AG09309 (cell line): Measurements from ENCODE around the gene STARD8.

ENCODE experiments used
- DNase-seq: peaks from one replicate; pipeline ENCODE4 v3.0.0-alpha.2; 2010; ENCODE audit warnings: low read depth
- H3K4me3 ChIP-seq: 2 replicates; pipeline ENCODE4 v1.5.1; 2011; ENCODE audit warnings: mild to moderate bottlenecking, low read depth, low read length, moderate library complexity; ENCODE audit not compliant: control insufficient read depth
- TF ChIP-seq, protein P1 (sequence below): IDR thresholded peaks from 2 replicates; pipeline ENCODE4 v1.5.1; 2011; ENCODE audit warnings: mild to moderate bottlenecking, low read depth, low read length, inconsistent platforms; ENCODE audit not compliant: insufficient read depth, control insufficient read depth; ENCODE audit errors: missing control alignments

Gene STARD8

DNA sequence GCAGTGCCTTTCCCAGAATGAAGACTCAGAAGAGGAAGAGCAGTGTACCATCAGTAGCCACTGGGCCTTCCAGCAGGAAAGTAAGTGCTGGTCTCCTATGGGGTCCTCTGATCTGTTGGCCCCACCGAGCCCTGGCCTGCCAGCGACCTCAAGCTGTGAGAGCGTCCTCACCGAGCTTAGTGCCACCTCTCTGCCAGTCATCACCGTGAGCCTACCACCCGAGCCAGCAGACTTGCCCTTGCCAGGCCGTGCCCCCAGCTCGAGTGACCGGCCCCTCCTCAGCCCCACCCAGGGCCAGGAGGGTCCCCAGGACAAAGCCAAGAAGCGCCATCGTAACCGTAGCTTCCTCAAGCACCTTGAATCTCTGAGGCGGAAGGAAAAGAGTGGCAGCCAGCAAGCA lies 69.7 kb downstream of the STARD8 start:
- no peak overlapping the region for H3K4me3 ChIP-seq
- no peak for DNase-seq
- TF ChIP-seq, protein P1, sequence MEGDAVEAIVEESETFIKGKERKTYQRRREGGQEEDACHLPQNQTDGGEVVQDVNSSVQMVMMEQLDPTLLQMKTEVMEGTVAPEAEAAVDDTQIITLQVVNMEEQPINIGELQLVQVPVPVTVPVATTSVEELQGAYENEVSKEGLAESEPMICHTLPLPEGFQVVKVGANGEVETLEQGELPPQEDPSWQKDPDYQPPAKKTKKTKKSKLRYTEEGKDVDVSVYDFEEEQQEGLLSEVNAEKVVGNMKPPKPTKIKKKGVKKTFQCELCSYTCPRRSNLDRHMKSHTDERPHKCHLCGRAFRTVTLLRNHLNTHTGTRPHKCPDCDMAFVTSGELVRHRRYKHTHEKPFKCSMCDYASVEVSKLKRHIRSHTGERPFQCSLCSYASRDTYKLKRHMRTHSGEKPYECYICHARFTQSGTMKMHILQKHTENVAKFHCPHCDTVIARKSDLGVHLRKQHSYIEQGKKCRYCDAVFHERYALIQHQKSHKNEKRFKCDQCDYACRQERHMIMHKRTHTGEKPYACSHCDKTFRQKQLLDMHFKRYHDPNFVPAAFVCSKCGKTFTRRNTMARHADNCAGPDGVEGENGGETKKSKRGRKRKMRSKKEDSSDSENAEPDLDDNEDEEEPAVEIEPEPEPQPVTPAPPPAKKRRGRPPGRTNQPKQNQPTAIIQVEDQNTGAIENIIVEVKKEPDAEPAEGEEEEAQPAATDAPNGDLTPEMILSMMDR, result no peak

DNA sequence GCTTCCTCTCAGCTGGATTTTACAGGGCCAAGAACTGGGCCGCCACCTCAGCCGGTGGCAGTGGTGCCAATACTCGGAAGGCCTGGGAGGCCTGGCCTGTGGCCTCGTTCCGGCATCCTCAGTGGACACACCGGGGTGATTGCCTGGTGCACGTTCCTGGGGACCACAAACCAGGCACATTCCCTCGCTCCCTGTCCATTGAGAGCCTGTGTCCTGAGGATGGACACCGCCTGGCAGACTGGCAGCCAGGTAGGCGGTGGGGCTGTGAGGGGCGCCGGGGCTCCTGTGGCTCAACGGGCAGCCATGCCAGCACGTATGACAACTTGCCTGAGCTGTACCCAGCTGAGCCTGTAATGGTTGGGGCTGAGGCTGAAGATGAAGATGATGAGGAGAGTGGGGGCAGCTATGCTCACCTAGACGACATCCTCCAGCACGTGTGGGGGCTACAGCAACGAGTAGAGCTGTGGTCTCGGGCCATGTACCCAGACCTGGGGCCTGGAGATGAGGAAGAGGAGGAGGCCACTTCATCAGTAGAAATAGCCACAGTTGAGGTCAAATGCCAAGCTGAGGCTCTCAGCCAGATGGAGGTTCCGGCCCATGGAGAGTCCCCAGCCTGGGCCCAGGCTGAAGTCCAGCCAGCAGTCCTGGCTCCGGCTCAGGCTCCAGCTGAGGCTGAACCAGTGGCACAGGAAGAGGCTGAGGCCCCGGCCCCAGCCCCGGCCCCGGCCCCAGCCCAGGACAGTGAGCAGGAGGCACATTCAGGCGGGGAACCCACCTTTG lies 70.4 kb downstream of the STARD8 start:
- TF ChIP-seq, protein P1, result no peak
- no peak for DNase-seq

DNA sequence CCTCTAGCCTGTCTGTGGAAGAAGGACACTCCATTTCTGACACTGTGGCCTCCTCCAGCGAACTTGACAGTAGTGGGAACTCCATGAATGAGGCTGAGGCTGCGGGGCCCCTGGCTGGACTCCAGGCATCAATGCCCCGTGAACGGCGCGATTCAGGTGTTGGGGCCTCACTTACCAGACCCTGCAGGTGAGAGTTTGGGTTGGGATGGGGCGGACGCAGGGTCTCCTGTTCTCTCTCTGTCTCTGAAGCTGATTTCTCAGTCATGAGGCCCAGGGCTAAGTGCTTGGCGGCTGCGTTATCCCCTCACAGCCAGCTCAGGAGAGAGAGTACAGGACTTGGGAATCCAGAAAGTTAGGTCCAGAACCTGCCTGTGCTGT lies 71.0 kb downstream of the STARD8 start:
- no peak for DNase-seq
- no peak overlapping the region for H3K4me3 ChIP-seq
- TF ChIP-seq, protein P1, result no peak

More for the DNA sequence above, 70.4 kb downstream of the STARD8 start:
- H3K4me3 ChIP-seq, result no peak overlapping the region

DNA sequence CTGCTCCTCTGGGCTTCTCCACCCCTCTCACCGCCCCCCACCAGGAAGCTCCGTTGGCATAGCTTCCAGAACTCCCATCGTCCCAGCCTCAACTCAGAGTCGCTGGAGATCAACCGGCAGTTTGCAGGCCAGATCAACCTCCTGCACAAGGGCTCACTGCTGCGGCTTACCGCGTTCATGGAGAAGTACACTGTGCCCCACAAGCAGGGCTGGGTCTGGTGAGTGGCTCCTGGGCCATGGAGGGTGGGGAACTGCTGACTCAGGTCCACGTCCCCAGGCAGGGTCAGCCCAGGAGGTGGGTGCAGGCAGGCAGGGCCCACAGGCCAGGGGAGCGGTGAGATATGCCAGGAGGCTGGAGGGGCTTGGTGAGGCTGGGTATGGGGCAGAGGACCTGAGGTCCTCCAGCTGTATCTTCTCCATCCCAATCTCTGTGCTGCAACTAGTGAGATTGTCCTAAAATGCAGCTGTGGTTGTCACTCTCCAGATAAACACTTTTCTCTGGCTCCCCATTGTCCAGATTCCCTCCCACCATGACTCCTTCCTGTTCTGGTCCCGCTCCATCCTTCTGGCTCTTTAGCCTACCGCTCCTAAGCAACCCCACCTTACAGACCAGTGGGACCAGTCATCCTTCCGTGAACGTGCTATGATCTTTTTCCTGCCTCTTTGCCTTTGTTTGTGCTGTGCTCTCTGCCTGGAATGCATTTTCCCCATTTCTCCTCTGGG lies 71.9 kb downstream of the STARD8 start:
- TF ChIP-seq, protein P1, result no peak
- no peak for DNase-seq
- H3K4me3 ChIP-seq, result no peak overlapping the region

DNA sequence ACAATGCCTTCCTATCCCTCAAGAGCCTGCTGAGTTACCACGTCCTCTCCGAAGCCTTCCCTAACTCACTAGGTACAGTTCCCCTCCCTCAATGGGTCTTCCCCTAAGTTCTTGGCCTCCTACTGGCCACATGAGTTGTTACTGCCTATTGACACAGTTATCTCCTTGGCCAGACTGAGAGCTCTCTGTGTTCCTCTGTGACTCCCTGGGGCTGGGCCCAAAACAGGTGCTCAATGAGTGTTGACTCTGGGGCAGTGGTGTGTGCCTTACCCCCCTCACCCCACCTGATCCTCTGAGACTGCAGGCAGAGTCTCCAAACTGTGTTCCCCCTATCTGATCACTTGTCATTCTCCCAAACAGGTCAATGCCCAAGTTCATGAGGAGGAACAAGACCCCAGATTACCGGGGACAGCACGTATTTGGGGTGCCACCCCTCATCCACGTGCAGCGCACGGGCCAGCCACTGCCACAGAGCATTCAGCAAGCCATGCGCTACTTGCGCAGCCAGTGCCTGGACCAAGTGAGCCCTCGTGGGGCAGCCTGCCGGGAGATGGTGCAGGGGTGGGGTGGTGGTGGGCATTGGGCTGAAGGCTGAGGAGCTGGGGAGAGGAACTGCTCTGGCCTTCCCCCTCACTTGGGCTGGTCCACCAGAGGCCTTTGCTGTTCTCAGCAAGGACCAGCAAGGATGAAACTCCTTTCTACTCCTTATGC lies 72.6 kb downstream of the STARD8 start:
- DNase-seq, result no peak
- no peak overlapping the region for H3K4me3 ChIP-seq
- TF ChIP-seq, protein P1, result peak; percentile 41

DNA sequence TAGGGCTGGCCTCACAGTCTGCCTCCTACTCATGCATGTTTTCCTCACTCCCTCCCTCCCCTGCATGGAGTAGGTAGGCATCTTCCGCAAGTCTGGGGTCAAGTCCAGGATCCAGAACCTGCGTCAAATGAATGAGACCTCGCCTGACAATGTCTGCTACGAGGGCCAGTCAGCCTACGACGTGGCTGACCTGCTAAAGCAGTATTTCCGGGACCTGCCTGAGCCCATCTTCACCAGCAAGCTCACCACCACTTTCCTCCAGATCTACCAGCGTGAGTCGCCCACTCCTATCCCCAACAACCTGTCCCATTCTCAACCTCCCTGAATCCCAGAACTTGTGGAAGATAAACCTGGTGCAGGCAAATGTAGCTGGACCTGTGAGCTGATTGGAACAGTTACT lies 73.4 kb downstream of the STARD8 start:
- TF ChIP-seq, protein P1, result no peak
- H3K4me3 ChIP-seq, result no peak overlapping the region
- DNase-seq, result no peak
